GM12891 (cell line): ENCODE data around the gene DCUN1D3.

ENCODE experiments used
- PAX5 ChIP-seq: IDR thresholded peaks from 2 replicates; pipeline ENCODE4 v1.6.1; 2011; ENCODE audit warnings: low read length, moderate library complexity, mild to moderate bottlenecking; ENCODE audit not compliant: insufficient read depth, severe bottlenecking
- POLR2A ChIP-seq: IDR thresholded peaks from 2 replicates; pipeline ENCODE4 v1.6.1; 2011; ENCODE audit warnings: low read depth, low read length, control low read depth
- POLR2AphosphoS5 ChIP-seq: IDR thresholded peaks from 2 replicates; pipeline ENCODE4 v1.6.1; 2011; ENCODE audit warnings: low read depth, low read length, control low read depth
- POU2F2 ChIP-seq: IDR thresholded peaks from 2 replicates; pipeline ENCODE4 v1.6.1; 2011; ENCODE audit warnings: low read depth, mild to moderate bottlenecking, control low read depth, low read length, moderate library complexity
- SPI1 ChIP-seq: IDR thresholded peaks from 2 replicates; pipeline ENCODE4 v1.6.1; 2011; ENCODE audit warnings: low read depth, low read length, control low read depth

GRCh38 chr16:20862162-20862960, 37.8 kb downstream of the DCUN1D3 start:
- no peak for TF ChIP-seq POLR2A
- TF ChIP-seq POLR2AphosphoS5: no peak
- TF ChIP-seq SPI1: no peak
- no peak for TF ChIP-seq POU2F2
- no peak for TF ChIP-seq PAX5
